Inferior parietal cortex (tissue), 1 donor: ENCODE data around the gene PLXNB1.
"Not testable (repeated sequence)": the region's sequence is repeated elsewhere in the genome, so short reads cannot be mapped to it uniquely, and the experiment has no call there.

Experiments
- DNase-seq: peaks from one replicate; pipeline ENCODE4 v3.0.0-alpha.2; 2016; ENCODE audit errors: extremely low spot score

The PLXNB1 gene

DNA sequence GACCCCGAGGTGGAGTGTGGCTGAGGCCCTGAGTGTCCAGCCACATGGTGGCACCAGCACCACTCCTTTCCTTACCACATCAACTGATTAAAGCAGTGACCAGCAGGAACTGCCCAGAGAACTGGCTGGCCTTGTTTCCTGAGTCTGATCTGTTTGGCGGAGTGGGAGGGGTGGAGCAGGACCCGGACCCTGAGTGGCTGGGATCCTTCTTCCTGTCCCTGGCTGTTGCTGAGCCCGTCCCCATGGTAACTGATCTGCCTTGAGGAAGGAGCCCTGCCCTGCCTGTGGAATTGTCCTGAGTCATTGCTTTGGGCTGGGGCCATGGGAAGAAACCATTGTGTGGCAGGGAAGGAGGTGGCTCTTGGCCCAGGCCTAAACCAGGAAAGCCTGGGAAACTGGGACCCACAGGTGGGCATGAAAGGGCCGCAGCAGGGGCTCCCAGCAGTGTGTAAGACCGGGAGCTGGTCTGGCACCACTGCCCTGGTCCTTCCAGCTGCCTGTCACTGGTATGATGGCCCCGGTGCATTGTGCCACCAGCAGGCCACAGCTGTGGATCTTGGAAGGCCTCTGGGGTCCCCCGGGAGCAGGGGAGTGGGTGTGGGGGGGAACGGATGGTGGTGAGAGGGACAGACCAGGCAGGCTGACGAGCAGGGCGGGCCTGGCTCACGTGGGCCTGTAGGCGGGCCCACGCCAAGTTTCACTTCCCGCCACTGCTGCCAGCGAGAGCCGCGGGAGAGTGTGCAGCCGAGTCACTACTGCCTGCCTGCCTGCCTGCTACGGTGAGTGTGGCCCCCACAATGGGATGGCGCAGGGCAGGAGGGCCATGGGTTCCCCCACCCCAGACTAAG is 35.9 kb upstream of the PLXNB1 start:
- peak; percentile 92 for DNase-seq

DNA sequence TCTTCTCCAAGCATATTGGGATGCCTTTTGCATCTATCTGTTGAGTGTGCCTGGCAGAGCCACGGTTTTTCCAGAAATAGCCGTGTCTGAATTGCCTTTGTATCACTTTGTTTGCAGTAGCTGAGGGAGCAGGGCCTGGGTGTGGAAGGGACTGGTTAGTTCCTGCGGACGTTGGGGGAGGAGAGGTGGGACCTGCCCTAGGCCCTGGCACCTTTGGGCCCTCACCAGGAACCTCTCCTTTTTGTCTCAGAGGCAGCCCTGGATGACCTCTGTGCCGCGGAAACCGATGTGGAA is 35.3 kb upstream of the PLXNB1 start:
- peak; percentile 49 for DNase-seq

- no peak for DNase-seq
Measured at GRCh38 chr3:48464713-48465221, 34.9 kb upstream of the PLXNB1 start.

GRCh38 chr3:48463703-48464102 is 33.8 kb upstream of the PLXNB1 start:
- DNase-seq = no peak

DNA sequence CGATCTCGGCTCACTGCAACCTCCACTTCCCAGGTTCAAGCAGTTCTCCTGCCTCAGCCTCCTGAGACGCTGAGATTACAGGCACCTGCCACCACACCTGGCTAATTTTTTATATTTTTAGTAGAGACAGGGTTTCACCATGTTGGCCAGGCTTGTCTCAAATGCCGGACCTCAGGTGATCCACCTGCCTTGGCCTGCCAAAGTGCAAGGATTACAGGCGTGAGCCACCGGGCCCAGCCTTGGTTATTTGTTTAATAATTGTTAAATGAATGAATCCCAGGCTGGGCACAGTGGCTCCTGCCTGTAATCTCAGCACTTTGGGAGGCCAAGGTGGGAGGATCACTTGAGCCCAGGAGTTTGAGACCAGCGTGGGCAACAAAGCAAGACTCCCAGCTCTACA is 31.9 kb upstream of the PLXNB1 start:
- DNase-seq = not testable (repeated sequence)

DNA sequence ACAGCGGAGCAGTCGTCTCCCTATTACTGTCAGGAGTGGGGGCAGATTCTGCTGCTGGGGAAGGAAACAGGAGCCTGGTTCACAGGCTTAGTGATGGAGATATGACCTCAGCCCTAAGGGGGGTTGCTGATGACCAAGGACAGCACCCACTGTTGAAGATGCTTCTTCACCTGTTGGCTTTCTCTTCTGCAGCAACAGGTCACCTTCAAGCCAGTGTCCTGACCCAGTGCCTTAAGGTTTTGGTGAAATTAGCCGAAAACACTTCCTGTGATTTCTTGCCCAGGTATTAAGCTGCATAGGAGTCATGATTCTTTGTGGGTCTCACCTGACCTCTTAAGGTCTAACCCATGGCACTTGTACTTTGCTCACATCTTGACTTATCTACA is 30.6 kb upstream of the PLXNB1 start:
- no peak for DNase-seq

GRCh38 chr3:48459773-48460516 is 30.1 kb upstream of the PLXNB1 start:
- no peak for DNase-seq

- DNase-seq = no peak
Measured at GRCh38 chr3:48459331-48459730, 29.4 kb upstream of the PLXNB1 start.

DNA sequence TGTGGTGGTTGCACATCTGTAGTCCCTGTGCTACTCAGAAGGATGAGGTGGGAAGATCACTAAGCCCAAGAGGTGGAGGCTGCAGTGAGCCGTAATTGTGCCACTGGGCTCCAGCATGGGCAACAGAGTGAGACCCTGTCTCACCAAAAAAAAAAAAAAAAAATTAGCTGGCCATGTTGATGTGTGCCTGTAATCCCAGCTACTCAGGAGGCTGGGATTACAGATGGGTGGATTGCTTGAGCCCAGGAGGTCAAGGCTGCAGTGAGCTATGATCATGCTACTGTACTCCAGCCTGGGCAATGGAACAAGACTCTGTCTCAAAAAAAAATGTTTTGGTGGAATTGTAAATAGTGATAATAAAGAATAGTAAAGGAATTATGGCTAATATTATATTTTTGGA is 26.6 kb upstream of the PLXNB1 start:
- no peak for DNase-seq

- DNase-seq = no peak
Measured at GRCh38 chr3:48451270-48451669, 21.4 kb upstream of the PLXNB1 start.

GRCh38 chr3:48446425-48447193 is 16.7 kb upstream of the PLXNB1 start, which contains the start of gene ATRIP:
Gene ATRIP (plus strand): TSS chr3:48446737. CDS start chr3:48446846, 109 bp downstream.
- DNase-seq = peak; percentile 88

DNA sequence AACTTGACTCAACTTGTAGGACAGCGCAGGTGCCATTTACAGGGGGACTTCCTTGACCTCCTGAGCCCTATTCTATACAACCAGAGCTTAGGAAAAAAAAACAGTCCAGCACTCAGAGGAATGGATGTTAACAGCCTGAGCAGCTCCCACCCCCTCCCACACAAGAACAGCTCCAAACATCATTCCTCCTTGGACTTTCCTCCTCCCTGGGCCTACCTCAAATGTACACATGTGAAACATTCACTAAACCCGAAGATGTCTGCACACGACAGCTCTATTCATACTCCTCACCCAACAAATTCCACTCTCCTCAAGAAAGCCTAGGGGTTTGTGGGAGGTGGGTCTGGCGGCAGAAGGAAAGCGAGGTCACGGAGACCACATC is 16.1 kb upstream of the PLXNB1 start:
- DNase-seq = no peak

DNA sequence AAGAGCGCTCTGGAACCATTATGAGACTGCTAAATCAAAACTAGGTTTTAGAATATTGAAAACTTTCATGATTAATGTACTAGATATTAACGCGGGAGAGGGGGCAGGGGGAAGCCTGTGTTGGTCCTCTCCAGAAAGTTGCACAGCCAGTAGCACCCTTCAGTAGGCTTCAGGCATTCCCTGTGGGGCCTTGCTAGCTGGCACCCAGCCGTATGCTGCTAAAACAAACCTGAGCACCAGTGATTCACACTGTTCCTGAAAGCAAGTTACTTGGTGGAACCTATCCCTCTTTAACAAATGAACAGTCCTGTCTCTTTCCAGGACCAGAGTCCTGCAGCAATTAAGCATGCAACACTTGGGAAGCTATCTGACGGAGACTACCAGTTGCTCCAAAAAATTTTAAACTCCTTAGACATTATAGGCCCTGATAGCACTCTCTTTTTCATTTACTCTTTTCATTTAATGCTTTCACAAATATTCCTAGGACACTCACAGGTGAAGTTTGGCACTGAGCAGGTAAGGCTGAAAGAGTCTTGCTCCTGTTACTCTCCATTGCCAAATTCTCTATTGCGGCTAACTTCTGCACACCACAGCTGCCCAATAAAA is 15.5 kb upstream of the PLXNB1 start:
- DNase-seq = no peak

- DNase-seq = no peak
Measured at GRCh38 chr3:48441940-48442339, 12.1 kb upstream of the PLXNB1 start.

DNA sequence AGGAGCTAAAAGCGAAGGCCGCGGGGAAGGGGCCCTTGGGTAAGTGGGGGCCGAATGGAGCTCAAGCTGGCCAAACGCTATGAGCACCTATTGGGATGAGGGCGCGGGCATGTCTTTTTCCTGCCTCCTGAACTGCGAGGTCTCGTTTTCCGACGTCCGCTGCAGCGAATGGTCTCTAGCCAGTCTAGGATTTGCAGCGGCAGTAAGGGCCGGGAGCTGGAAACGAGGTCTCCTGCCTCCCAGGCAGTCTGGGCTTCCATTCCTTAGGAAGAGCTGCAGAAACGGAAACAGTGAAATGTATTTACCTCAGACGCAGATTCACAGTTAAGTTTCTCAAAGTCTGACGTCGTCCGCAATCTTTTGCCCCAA is 10.7 kb upstream of the PLXNB1 start:
- DNase-seq = no peak

DNA sequence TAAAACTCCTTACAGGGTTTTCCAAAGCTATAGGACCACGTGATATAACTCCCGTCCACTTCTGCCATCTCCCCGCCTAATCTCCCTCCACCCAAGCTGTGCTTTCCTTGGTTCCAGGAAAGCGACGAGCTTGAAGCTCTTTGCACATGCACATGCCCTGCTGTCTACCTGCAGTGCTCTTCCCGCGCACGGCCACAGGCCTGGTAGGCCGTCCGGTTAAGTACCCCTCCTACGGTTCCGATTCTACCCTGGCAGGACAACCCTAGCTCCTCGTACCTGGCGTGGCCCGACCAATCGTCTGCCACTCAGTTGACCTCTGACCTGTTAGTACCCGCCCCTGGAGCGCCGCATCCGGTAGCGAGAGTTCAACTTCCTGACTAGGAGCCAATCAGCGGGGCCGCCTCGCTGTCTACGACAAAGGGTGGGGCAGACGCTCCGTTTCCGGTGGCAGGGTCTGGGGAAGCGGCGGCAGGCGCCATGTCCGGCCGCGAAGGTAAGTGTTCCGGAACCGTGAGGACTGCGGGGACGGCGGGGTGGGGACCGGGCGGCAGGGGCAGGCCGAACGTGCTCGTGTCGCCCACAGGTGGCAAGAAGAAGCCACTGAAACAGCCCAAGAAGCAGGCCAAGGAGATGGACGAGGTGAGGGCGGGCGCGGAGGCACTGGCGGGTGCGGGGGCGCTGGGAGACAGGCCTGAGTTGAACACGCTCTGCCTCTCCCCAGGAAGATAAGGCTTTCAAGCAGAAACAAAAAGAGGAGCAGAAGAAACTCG is 10.1 kb upstream of the PLXNB1 start, which contains the start of the genes CCDC51 and TMA7:
Gene CCDC51 (minus strand): TSS at position 300 of the 770 bp plus-strand sequence. CDS start 4,991 bp downstream, outside the sequence.
Gene TMA7 (plus strand): TSS at position 438 of the 770 bp plus-strand sequence. CDS start 40 bp downstream, at position 478.
- DNase-seq = peak; percentile 98

- DNase-seq = no peak
Measured at GRCh38 chr3:48437812-48438211, 7.9 kb upstream of the PLXNB1 start.

- DNase-seq = no peak
Measured at GRCh38 chr3:48436855-48437254, 7.0 kb upstream of the PLXNB1 start.

DNA sequence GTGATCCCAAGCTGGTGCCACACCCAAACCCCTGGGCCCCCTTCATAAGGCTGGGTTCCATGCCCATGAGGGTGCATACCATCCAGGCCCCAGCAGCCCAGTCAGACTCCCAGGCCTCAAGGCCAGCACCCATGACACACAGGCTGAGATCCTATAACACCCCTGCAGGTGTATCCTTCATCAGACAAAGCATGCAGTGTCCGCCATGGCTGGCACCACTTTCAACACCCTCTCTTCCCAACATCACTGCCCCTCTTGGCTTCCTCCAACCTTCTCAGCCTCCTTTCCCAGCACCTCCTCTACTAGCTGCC is 6.5 kb upstream of the PLXNB1 start:
- no peak for DNase-seq

DNA sequence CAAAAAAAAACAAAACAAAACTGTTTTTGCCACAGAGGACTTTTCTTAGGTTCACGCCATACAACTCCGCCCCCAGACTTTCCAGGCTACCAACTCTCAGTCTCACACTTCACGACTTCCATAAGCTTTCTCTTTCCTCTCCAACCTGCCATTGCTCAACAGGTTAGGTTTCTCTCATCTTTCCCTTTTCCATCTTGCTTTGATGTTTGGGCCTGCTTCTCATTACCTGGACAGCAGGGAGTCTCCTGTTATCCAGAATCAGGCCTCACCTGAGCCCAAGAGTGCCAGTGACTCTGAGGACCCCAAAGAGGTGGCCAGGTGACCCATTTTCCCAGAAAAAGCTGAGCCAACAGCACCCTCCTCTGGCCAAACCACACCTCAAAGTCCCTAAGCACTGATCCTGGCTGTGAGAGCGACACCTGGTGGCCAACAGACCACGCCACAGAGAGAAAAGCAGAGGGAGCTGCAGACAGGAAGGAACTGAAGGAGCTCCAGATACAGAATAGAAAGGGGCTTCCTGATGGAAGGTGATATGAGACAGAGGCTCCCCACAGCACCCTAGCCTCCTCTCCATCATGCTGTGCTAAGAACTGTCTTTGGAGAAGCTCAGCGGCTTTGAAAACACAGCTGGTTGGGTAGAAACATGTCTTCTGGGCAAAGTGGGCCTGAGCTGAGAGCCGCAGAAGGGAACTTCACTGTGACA is 6.0 kb upstream of the PLXNB1 start:
- DNase-seq = peak; percentile 95
